Stomach (tissue), 4 donors: ENCODE results near the gene PKP4.

Experiments used
- CTCF ChIP-seq, 7 experiments: fragments of 450-650 bp in 4 of 7; fragments of 200-600 bp in 3 of 7; sonication (generic) in 3 of 7; IDR thresholded peaks; one replicate each; pipeline ENCODE4 v1.5.1; 2016 to 2019; ENCODE audit warnings: antibody characterized with exemption in 7 of 7, control low read depth in 2 of 7, mild to moderate bottlenecking in 1 of 7
- EP300 ChIP-seq: sonication (generic); formaldehyde crosslinking; IDR thresholded peaks from one replicate; pipeline ENCODE4 v1.6.1; 2017; ENCODE audit warnings: antibody characterized with exemption
- POLR2A ChIP-seq, 4 donors: fragments of 450-650 bp; IDR thresholded peaks; one replicate each; pipeline ENCODE4 v1.6.1; 2016; ENCODE audit warnings: antibody characterized with exemption in 4 of 4, control low read depth in 2 of 4, mild to moderate bottlenecking in 1 of 4, moderate library complexity in 1 of 4
- POLR2AphosphoS5 ChIP-seq, 3 donors: sonication (generic); formaldehyde crosslinking; IDR thresholded peaks; one replicate each; pipeline ENCODE4 v1.6.1; 2016; ENCODE audit warnings: antibody characterized with exemption in 3 of 3

GRCh38 chr2:158719403-158719802 lies 262.7 kb downstream of the PKP4 start:
- TF ChIP-seq CTCF (IDR thresholded peaks at IDR 0.05): no peak
- TF ChIP-seq POLR2A (IDR thresholded peaks at IDR 0.05): no peak
- TF ChIP-seq EP300: no peak
- TF ChIP-seq POLR2AphosphoS5 (IDR thresholded peaks at IDR 0.05): no peak
